Skeletal muscle satellite cell (primary cell): Measurements from ENCODE around the gene MAPKAPK5. TPM values are rescaled to one million over a fixed set of nuclear protein-coding genes. Genes with fewer than 3 reads are reported as not detected.
"Not testable (repeated sequence)": the region's sequence is repeated elsewhere in the genome, so short reads cannot be mapped to it uniquely, and the experiment has no call there.

Source experiments
- H3K27me3 ChIP-seq: 2 replicates; pipeline ENCODE4 v1.7.0; 2013; ENCODE audit warnings: low read length; ENCODE audit not compliant: control insufficient read depth, insufficient read depth
- H3K36me3 ChIP-seq: 2 replicates; pipeline ENCODE4 v1.7.0; 2013; ENCODE audit warnings: mild to moderate bottlenecking, control low read depth, low read length; ENCODE audit not compliant: insufficient read depth
- H3K4me1 ChIP-seq: 2 replicates; pipeline ENCODE4 v1.7.0; 2013; ENCODE audit warnings: low read length; ENCODE audit not compliant: control insufficient read depth, insufficient read depth
- H3K4me2 ChIP-seq: 2 replicates; pipeline ENCODE4 v1.7.0; 2013; ENCODE audit warnings: mild to moderate bottlenecking, low read length
- H3K4me3 ChIP-seq: 2 replicates; pipeline ENCODE4 v1.7.0; 2013; ENCODE audit warnings: low read length
- H3K9ac ChIP-seq: 2 replicates; pipeline ENCODE4 v1.7.0; 2013; ENCODE audit warnings: mild to moderate bottlenecking, low read depth, low read length, moderate library complexity
- H3K9me3 ChIP-seq: replicated peaks from 2 replicates; pipeline ENCODE4 v1.7.0; 2013; ENCODE audit warnings: mild to moderate bottlenecking, control low read depth, low read length
- small RNA-seq: library from RNA; depleted of rRNA; stranded (forward); fragments of <200 nt; gene quantifications from one replicate; pipeline ENCODE3, GENCODE V24; 2012

Gene MAPKAPK5

GRCh38 chr12:111943929-111944328 is 101.9 kb downstream of the MAPKAPK5 start:
- peaks cover 9% of the 10 kb centered on the region for H3K4me1 ChIP-seq
- H3K9ac ChIP-seq = no peak overlapping the region
- no peaks in the 10 kb centered on the region for H3K27me3 ChIP-seq
- no peak overlapping the region for H3K4me2 ChIP-seq
- no peak overlapping the region for H3K4me3 ChIP-seq
- H3K36me3 ChIP-seq = no peaks in the 10 kb centered on the region
- H3K9me3 ChIP-seq = no peaks in the 10 kb centered on the region

DNA sequence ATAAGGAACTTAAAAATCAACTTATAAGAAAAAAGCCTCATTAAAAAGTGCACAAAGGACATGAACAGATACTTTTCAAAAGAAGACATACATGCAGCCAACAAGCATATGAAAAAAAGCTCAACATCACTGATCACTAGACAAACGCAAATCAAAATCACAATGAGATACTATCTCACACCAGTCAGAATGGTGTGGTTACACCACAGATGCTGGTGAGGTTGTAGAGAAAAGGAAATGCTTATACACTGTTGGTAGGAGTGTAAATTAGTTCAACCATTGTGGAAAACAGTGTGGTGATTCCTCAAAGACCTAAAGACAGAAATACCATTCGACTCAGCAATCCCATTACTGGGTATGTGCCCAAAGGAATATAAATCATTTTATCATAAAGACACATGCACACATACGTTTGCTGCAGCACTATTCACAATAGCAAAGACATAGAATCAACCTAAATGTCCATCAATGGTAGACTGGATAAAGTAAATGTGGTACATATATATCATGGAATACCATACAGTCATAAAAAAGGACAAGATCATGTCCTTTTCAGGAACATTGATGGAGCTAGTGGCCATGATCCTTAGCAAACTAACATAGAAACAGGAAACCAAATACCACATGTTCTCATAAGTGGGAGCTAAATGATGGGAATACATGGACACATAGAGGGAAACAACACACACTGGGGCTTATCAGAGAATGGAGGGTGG is 109.1 kb downstream of the MAPKAPK5 start:
- not testable (repeated sequence) for H3K9ac ChIP-seq, H3K4me3 ChIP-seq, H3K9me3 ChIP-seq, H3K4me1 ChIP-seq, H3K27me3 ChIP-seq, H3K4me2 ChIP-seq, H3K36me3 ChIP-seq

Small RNAs within 50 kb of the gene (small RNA-seq; reads per million reads assigned to genes)
- gene MIR6761 = not detected
